GM15510 (cell line): ENCODE results near the gene C11orf71.

Experiments used
- POLR2A ChIP-seq: IDR thresholded peaks from 3 replicates; pipeline ENCODE4 v1.6.1; 2011; ENCODE audit warnings: borderline replicate concordance; ENCODE audit not compliant: insufficient read length; ENCODE audit errors: extremely low read depth

Gene C11orf71

GRCh38 chr11:114430290-114430689 is 30.0 kb upstream of the C11orf71 start:
- no peak for TF ChIP-seq POLR2A

GRCh38 chr11:114426280-114426679 is 26.0 kb upstream of the C11orf71 start:
- TF ChIP-seq POLR2A = no peak

GRCh38 chr11:114416441-114416961 is 16.2 kb upstream of the C11orf71 start:
- no peak for TF ChIP-seq POLR2A

- TF ChIP-seq POLR2A = no peak
Observed at GRCh38 chr11:114413958-114414357, 13.6 kb upstream of the C11orf71 start.

GRCh38 chr11:114412946-114413345 is 12.6 kb upstream of the C11orf71 start:
- no peak for TF ChIP-seq POLR2A

- TF ChIP-seq POLR2A = no peak
Observed at GRCh38 chr11:114401311-114401710, 1.0 kb upstream of the C11orf71 start.

GRCh38 chr11:114400915-114401223 is 558 bp upstream of the C11orf71 start:
- no peak for TF ChIP-seq POLR2A

GRCh38 chr11:114399490-114400215 is 658 bp downstream of the C11orf71 start:
- TF ChIP-seq POLR2A = no peak

GRCh38 chr11:114398303-114398920 is 1.9 kb downstream of the C11orf71 start:
- no peak for TF ChIP-seq POLR2A

- TF ChIP-seq POLR2A = no peak
Observed at GRCh38 chr11:114397349-114397982, 2.8 kb downstream of the C11orf71 start.

- no peak for TF ChIP-seq POLR2A
Observed at GRCh38 chr11:114396916-114397315, 3.4 kb downstream of the C11orf71 start.

GRCh38 chr11:114395736-114396135 is 4.6 kb downstream of the C11orf71 start:
- no peak for TF ChIP-seq POLR2A

GRCh38 chr11:114392735-114393667 is 7.3 kb downstream of the C11orf71 start:
- no peak for TF ChIP-seq POLR2A

- no peak for TF ChIP-seq POLR2A
Observed at GRCh38 chr11:114386545-114386944, 13.8 kb downstream of the C11orf71 start.

- no peak for TF ChIP-seq POLR2A
Observed at GRCh38 chr11:114386131-114386530, 14.2 kb downstream of the C11orf71 start.
